HG03565 (cell line): Measurements from ENCODE around the gene CLEC17A.
A peak's percentile ranks its signal among the peaks of the same experiment; 100 is the strongest.
"Not testable (repeated sequence)": the region's sequence is repeated elsewhere in the genome, so short reads cannot be mapped to it uniquely, and the experiment has no call there.

Experiments
- ATAC-seq: cut with Tn5 transposase; IDR thresholded peaks from one replicate; pipeline ENCODE4 v1.9.1; 2021; ENCODE audit warnings: mild to moderate bottlenecking, moderate library complexity; ENCODE audit not compliant: unreplicated experiment

Gene CLEC17A

GRCh38 chr19:14582894-14583340 lies at the start of gene CLEC17A:
Gene CLEC17A (plus strand): TSS chr19:14583084. CDS start chr19:14583161, 77 bp downstream.
- ATAC-seq: no peak

- no peak for ATAC-seq
Observed at GRCh38 chr19:14533450-14533849, 49.4 kb upstream of the CLEC17A start.

- no peak for ATAC-seq
Observed at GRCh38 chr19:14536926-14537692, 45.8 kb upstream of the CLEC17A start.

GRCh38 chr19:14540741-14541525 lies 42.0 kb upstream of the CLEC17A start:
- no peak for ATAC-seq

- not testable (repeated sequence) for ATAC-seq
Observed at GRCh38 chr19:14541979-14542378, 40.9 kb upstream of the CLEC17A start.

GRCh38 chr19:14542711-14543328 lies 40.1 kb upstream of the CLEC17A start:
- no peak for ATAC-seq

GRCh38 chr19:14544047-14544446 lies 38.8 kb upstream of the CLEC17A start:
- ATAC-seq: no peak

- ATAC-seq: no peak
Observed at GRCh38 chr19:14544977-14545715, 37.7 kb upstream of the CLEC17A start.

GRCh38 chr19:14545716-14546082 lies 37.2 kb upstream of the CLEC17A start:
- ATAC-seq: no peak

- no peak for ATAC-seq
Observed at GRCh38 chr19:14550201-14550754, 32.6 kb upstream of the CLEC17A start.

GRCh38 chr19:14551134-14552005 lies 31.5 kb upstream of the CLEC17A start:
- not testable (repeated sequence) for ATAC-seq

GRCh38 chr19:14552006-14552360 lies 30.9 kb upstream of the CLEC17A start:
- ATAC-seq: not testable (repeated sequence)

GRCh38 chr19:14553042-14553938 lies 29.6 kb upstream of the CLEC17A start:
- no peak for ATAC-seq

- no peak for ATAC-seq
Observed at GRCh38 chr19:14553939-14554243, 29.0 kb upstream of the CLEC17A start.

- ATAC-seq: no peak
Observed at GRCh38 chr19:14554382-14554812, 28.5 kb upstream of the CLEC17A start.

- peak; percentile 6 for ATAC-seq
Observed at GRCh38 chr19:14555918-14556661, 26.8 kb upstream of the CLEC17A start.

- ATAC-seq: peak; percentile 45
Observed at GRCh38 chr19:14556662-14557188, 26.2 kb upstream of the CLEC17A start.
